PFSK-1 (cell line): ENCODE results near the gene ST6GALNAC3.

Experiments
- FOXP2 ChIP-seq: optimal IDR thresholded peaks from 2 replicates; pipeline ENCODE3; 2011; ENCODE audit warnings: borderline replicate concordance, control low read depth, inconsistent platforms; ENCODE audit not compliant: insufficient read depth; ENCODE audit errors: extremely low read length, extremely low read depth
- POLR2AphosphoS5 ChIP-seq: IDR thresholded peaks from 2 replicates; pipeline ENCODE4 v1.6.1; 2012; ENCODE audit warnings: low read depth, mild to moderate bottlenecking, control low read depth, low read length, moderate library complexity
- REST ChIP-seq, 2 experiments: IDR thresholded peaks; 2 replicates each; pipeline versions ENCODE4 v1.6.1 to v1.8.0; 2011 to 2012; ENCODE audit warnings: low read depth in 2 of 2, low read length in 2 of 2, control low read depth in 1 of 2, inconsistent platforms in 1 of 2, mild to moderate bottlenecking in 1 of 2, moderate library complexity in 1 of 2; ENCODE audit not compliant: insufficient read depth in 1 of 2
- SIN3A ChIP-seq: IDR thresholded peaks from 2 replicates; pipeline ENCODE4 v1.6.1; 2012; ENCODE audit warnings: mild to moderate bottlenecking, low read length, moderate library complexity, borderline replicate concordance; ENCODE audit not compliant: insufficient read depth

GRCh38 chr1:76075188-76075489 is 593 bp downstream of the ST6GALNAC3 start:
- no peak for TF ChIP-seq FOXP2
- TF ChIP-seq POLR2AphosphoS5: no peak
- TF ChIP-seq SIN3A: no peak
- no peak for TF ChIP-seq REST (IDR thresholded peaks at IDR 0.05; ENCODE audit: insufficient read depth in 1 of 2, low read depth in 2 of 2, low read length in 2 of 2)
